ENCODE measurements around the gene STK11.

STK11 gene

GRCh38 chr19:1272423-1273262 lies 67.1 kb downstream of the STK11 start:
- no peak for FAIRE-seq
- TF ChIP-seq, protein P1, sequence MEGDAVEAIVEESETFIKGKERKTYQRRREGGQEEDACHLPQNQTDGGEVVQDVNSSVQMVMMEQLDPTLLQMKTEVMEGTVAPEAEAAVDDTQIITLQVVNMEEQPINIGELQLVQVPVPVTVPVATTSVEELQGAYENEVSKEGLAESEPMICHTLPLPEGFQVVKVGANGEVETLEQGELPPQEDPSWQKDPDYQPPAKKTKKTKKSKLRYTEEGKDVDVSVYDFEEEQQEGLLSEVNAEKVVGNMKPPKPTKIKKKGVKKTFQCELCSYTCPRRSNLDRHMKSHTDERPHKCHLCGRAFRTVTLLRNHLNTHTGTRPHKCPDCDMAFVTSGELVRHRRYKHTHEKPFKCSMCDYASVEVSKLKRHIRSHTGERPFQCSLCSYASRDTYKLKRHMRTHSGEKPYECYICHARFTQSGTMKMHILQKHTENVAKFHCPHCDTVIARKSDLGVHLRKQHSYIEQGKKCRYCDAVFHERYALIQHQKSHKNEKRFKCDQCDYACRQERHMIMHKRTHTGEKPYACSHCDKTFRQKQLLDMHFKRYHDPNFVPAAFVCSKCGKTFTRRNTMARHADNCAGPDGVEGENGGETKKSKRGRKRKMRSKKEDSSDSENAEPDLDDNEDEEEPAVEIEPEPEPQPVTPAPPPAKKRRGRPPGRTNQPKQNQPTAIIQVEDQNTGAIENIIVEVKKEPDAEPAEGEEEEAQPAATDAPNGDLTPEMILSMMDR (IDR thresholded peaks at IDR 0.05; ENCODE audit: insufficient read depth, missing control alignments): no peak
- DNase-seq (ENCODE audit: insufficient read length, low spot score): no peak

DNA sequence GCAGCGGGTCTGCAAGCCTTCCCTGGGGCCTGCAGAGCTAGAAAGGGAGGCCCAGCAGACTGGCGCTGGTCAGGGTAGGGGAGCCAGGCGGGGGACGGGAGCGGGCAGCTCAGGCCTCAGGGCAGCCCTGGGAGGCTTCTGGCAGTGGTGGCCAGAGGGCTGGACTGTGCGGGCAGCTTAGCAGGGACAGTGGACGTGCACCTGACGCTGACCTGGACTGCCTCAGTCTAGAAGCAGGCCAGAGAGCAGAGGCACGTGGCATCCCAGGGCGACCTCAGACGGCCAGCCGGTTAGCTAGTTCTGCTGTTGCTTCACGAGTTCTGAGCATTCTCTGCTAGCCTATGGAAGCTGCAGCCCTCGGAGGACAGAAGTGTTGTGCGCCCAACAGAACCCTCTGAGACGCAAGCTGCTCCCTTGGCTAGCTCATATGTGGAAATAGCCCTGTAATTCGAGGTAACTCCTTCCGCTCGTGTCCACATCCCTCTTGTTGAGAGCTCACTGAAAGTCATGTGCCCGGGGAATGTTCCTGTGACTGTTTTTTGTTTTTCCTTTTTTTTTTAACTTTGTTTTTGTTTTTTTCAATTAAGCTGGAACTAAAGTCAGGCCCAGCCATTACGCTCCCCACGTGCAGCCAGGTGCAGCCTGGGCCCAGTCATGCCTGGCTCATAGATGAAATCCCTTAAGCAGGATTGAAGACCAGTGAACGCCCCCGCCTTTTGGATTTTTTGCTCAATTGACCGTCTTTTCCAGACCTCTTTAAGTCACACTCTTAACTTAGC lies 67.9 kb downstream of the STK11 start:
- TF ChIP-seq, protein P1 (IDR thresholded peaks at IDR 0.05; ENCODE audit: insufficient read depth, missing control alignments): no peak
- no peak for DNase-seq (ENCODE audit: insufficient read length, low spot score)
- FAIRE-seq: no peak

- TF ChIP-seq, protein P1 (IDR thresholded peaks at IDR 0.05; ENCODE audit: insufficient read depth, missing control alignments): no peak
- FAIRE-seq: no peak
- DNase-seq (ENCODE audit: insufficient read length, low spot score): no peak
Observed at GRCh38 chr19:1274081-1274851, 68.7 kb downstream of the STK11 start.

DNA sequence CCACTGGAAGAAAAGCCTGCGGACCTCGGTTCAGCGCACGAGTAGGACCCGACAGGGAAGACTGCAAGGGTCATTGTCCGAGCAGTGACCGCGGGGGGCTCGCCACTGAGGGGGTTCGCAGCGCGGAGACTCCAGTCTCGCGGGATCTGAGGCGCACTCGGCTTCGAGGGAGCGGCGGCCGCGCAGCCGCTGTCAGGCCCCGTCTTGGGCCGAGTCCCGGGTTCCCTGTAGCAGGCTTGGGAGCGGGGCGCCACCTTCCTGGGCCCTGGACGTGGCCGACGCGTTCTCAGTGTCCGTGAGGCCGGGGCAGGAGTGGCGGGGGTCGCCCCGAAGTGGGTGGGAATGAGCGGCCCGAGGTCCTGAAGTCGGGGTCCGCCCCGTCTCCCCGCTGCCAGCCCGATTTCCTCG lies 69.3 kb downstream of the STK11 start:
- TF ChIP-seq, protein P1 (IDR thresholded peaks at IDR 0.05; ENCODE audit: insufficient read depth, missing control alignments): no peak
- FAIRE-seq: no peak
- DNase-seq (ENCODE audit: insufficient read length, low spot score): no peak

DNA sequence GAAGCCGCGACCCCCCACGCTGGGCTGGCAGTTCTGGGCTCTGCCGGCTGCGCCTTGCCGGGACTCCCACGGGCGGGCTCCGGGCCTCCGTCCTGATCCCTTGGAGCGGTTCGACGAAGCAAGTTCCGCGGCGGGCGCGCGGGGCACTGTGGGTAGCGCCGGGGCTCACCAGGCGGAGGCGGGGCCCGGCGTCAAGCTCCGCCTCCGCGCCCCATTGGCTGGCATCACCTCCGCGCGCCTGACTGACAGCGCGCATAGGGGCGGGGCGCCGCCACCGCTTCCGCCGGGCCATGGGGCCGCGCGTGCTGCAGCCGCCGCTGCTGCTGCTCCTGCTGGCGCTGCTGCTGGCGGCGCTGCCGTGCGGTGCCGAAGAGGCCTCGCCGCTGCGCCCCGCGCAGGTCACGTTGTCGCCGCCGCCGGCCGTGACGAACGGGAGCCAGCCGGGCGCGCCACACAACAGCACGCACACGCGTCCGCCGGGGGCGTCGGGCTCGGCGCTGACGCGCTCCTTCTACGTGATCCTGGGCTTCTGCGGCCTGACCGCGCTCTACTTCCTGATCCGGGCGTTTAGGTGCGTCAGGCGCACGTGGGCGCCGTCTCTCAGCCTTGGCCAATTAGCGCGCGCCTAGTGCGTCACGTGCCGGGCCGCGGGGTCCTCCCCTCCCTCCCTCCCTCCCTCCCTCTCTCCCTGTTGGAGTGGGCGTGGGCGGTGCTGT lies 69.8 kb downstream of the STK11 start, which contains the start of gene FAM174C:
TSS of gene FAM174C (plus strand) at position 271 of the 716 bp plus-strand sequence. CDS start at position 291, 20 bp downstream.
- TF ChIP-seq, protein P1 (IDR thresholded peaks at IDR 0.05; ENCODE audit: insufficient read depth, missing control alignments): no peak
- peak; percentile 95 for DNase-seq (ENCODE audit: insufficient read length, low spot score)
- no peak for FAIRE-seq

- no peak for DNase-seq (ENCODE audit: insufficient read length, low spot score)
- FAIRE-seq: no peak
- TF ChIP-seq, protein P1 (IDR thresholded peaks at IDR 0.05; ENCODE audit: insufficient read depth, missing control alignments): no peak
Observed at GRCh38 chr19:1275976-1276627, 70.5 kb downstream of the STK11 start.

Data from D721Med (cell line).